GM23338 (cell line): ENCODE measurements around the gene LPP. TPM values are rescaled to one million over a fixed set of nuclear protein-coding genes. Genes with fewer than 3 reads are reported as not detected.

Source experiments
- ATAC-seq: fragments of 200-7000 bp; cut with Tn5 transposase; 3 replicates; pipeline ENCODE4 v1.9.1; 2020
- DNase-seq: peaks from one replicate; pipeline ENCODE4 v3.0.0-alpha.2; 2015; ENCODE audit warnings: low spot score
- H2AFZ ChIP-seq: fragments of 200-600 bp; sonication (generic); 2 replicates; pipeline ENCODE4 v1.8.0; 2016; ENCODE audit warnings: antibody characterized with exemption, mild to moderate bottlenecking, moderate library complexity
- H3F3A ChIP-seq: fragments of 200-600 bp; sonication (generic); replicated peaks from 2 replicates; pipeline ENCODE4 v1.8.0; 2017; ENCODE audit warnings: antibody characterized with exemption, mixed run types, low read depth
- H3K27ac ChIP-seq: fragments of 200-600 bp; sonication (generic); 2 replicates; pipeline ENCODE4 v1.6.1; 2016; ENCODE audit warnings: low read depth
- H3K27me3 ChIP-seq: fragments of 200-600 bp; sonication (generic); 2 replicates; pipeline ENCODE4 v1.8.0; 2016; ENCODE audit warnings: mild to moderate bottlenecking, mixed run types, moderate library complexity; ENCODE audit not compliant: insufficient read depth
- H3K36me3 ChIP-seq: fragments of 200-600 bp; sonication (generic); 2 replicates; pipeline ENCODE4 v1.8.0; 2016; ENCODE audit warnings: mild to moderate bottlenecking; ENCODE audit not compliant: insufficient read depth
- H3K4me1 ChIP-seq: fragments of 200-600 bp; sonication (generic); 2 replicates; pipeline ENCODE4 v1.8.0; 2016; ENCODE audit warnings: mild to moderate bottlenecking, moderate library complexity; ENCODE audit not compliant: insufficient read depth
- H3K4me2 ChIP-seq: fragments of 200-600 bp; sonication (generic); 2 replicates; pipeline ENCODE4 v1.7.1; 2017; ENCODE audit warnings: mixed run types
- H3K4me3 ChIP-seq: fragments of 200-600 bp; sonication (generic); 2 replicates; pipeline ENCODE4 v1.6.1; 2016; ENCODE audit warnings: mixed run types
- H3K79me2 ChIP-seq: fragments of 200-600 bp; sonication (generic); replicated peaks from 2 replicates; pipeline ENCODE4 v1.8.0; 2017; ENCODE audit warnings: mild to moderate bottlenecking; ENCODE audit not compliant: insufficient read depth
- H3K9me2 ChIP-seq: fragments of 200-600 bp; sonication (generic); 2 replicates; pipeline ENCODE4 v1.8.0; 2017; ENCODE audit not compliant: insufficient read depth
- H4K20me1 ChIP-seq: fragments of 200-600 bp; sonication (generic); replicated peaks from 2 replicates; pipeline ENCODE4 v1.8.0; 2017; ENCODE audit warnings: mild to moderate bottlenecking; ENCODE audit not compliant: insufficient read depth
- H3K27ac Mint-ChIP-seq: 2 replicates; pipeline ENCODE4 v1.8.0; 2020; ENCODE audit warnings: inconsistent platforms, mild to moderate bottlenecking, moderate library complexity, mixed read lengths
- H3K27me3 Mint-ChIP-seq: 3 replicates; pipeline ENCODE4 v1.8.0; 2022; ENCODE audit warnings: low read depth, mild to moderate bottlenecking, moderate library complexity, mixed read lengths, inconsistent platforms; ENCODE audit not compliant: insufficient read depth, poor library complexity
- H3K36me3 Mint-ChIP-seq: 3 replicates; pipeline ENCODE4 v1.8.0; 2021; ENCODE audit warnings: low read depth, mild to moderate bottlenecking, inconsistent platforms, moderate library complexity, mixed read lengths
- H3K4me1 Mint-ChIP-seq: 3 replicates; pipeline ENCODE4 v1.8.0; 2020; ENCODE audit warnings: mild to moderate bottlenecking, inconsistent platforms, mixed read lengths
- H3K4me3 Mint-ChIP-seq: 3 replicates; pipeline ENCODE4 v1.8.0; 2021; ENCODE audit warnings: moderate library complexity, mild to moderate bottlenecking, inconsistent platforms, mixed read lengths
- H3K9me3 Mint-ChIP-seq: 3 replicates; pipeline ENCODE4 v1.8.0; 2020; ENCODE audit warnings: moderate library complexity, mild to moderate bottlenecking, inconsistent platforms, mixed read lengths
- CREB1 ChIP-seq: fragments of 250-450 bp; sonication (Bioruptor Pico); IDR thresholded peaks from 2 replicates; pipeline ENCODE4 v1.5.0; 2020; ENCODE audit warnings: low read depth, mild to moderate bottlenecking, moderate library complexity
- CTCF ChIP-seq, 2 experiments: fragments of 200-600 bp in 1 of 2; sonication (generic) in 1 of 2; conservative IDR thresholded peaks; 2 replicates each; pipeline versions ENCODE4 v1.5.1 to v1.6.1; 2016 to 2017; ENCODE audit warnings: antibody characterized with exemption in 2 of 2, low read depth in 2 of 2, mild to moderate bottlenecking in 2 of 2, moderate library complexity in 1 of 2
- polyA plus RNA-seq: library from polyadenylated mRNA; unstranded; fragments of >200 nt; fragmentation: Nextera tagmentation; extraction: Ambion mirVana; gene quantifications from 2 replicates; pipeline ENCODE4 v1.2.1, GENCODE V29; 2016
- total RNA-seq: library from RNA; depleted of rRNA; stranded (reverse); fragments of >200 nt; shearing (Covaris generic); gene quantifications from 2 replicates; pipeline ENCODE4 v1.2.3, GENCODE V29; 2014
- TF ChIP-seq, protein P1 (sequence below): fragments of 250-450 bp; sonication (Bioruptor Pico); IDR thresholded peaks from 2 replicates; pipeline ENCODE4 v1.5.0; 2020; ENCODE audit warnings: mild to moderate bottlenecking, moderate library complexity
- TF ChIP-seq, protein P2 (sequence below): IDR thresholded peaks from 2 replicates; pipeline ENCODE4 v1.6.1; 2016; ENCODE audit warnings: antibody characterized with exemption

LPP gene
- total and polyA plus RNA-seq, 2 experiments from 2014 or later, result 23.0 to 35.2 TPM

- TF ChIP-seq, protein P1, sequence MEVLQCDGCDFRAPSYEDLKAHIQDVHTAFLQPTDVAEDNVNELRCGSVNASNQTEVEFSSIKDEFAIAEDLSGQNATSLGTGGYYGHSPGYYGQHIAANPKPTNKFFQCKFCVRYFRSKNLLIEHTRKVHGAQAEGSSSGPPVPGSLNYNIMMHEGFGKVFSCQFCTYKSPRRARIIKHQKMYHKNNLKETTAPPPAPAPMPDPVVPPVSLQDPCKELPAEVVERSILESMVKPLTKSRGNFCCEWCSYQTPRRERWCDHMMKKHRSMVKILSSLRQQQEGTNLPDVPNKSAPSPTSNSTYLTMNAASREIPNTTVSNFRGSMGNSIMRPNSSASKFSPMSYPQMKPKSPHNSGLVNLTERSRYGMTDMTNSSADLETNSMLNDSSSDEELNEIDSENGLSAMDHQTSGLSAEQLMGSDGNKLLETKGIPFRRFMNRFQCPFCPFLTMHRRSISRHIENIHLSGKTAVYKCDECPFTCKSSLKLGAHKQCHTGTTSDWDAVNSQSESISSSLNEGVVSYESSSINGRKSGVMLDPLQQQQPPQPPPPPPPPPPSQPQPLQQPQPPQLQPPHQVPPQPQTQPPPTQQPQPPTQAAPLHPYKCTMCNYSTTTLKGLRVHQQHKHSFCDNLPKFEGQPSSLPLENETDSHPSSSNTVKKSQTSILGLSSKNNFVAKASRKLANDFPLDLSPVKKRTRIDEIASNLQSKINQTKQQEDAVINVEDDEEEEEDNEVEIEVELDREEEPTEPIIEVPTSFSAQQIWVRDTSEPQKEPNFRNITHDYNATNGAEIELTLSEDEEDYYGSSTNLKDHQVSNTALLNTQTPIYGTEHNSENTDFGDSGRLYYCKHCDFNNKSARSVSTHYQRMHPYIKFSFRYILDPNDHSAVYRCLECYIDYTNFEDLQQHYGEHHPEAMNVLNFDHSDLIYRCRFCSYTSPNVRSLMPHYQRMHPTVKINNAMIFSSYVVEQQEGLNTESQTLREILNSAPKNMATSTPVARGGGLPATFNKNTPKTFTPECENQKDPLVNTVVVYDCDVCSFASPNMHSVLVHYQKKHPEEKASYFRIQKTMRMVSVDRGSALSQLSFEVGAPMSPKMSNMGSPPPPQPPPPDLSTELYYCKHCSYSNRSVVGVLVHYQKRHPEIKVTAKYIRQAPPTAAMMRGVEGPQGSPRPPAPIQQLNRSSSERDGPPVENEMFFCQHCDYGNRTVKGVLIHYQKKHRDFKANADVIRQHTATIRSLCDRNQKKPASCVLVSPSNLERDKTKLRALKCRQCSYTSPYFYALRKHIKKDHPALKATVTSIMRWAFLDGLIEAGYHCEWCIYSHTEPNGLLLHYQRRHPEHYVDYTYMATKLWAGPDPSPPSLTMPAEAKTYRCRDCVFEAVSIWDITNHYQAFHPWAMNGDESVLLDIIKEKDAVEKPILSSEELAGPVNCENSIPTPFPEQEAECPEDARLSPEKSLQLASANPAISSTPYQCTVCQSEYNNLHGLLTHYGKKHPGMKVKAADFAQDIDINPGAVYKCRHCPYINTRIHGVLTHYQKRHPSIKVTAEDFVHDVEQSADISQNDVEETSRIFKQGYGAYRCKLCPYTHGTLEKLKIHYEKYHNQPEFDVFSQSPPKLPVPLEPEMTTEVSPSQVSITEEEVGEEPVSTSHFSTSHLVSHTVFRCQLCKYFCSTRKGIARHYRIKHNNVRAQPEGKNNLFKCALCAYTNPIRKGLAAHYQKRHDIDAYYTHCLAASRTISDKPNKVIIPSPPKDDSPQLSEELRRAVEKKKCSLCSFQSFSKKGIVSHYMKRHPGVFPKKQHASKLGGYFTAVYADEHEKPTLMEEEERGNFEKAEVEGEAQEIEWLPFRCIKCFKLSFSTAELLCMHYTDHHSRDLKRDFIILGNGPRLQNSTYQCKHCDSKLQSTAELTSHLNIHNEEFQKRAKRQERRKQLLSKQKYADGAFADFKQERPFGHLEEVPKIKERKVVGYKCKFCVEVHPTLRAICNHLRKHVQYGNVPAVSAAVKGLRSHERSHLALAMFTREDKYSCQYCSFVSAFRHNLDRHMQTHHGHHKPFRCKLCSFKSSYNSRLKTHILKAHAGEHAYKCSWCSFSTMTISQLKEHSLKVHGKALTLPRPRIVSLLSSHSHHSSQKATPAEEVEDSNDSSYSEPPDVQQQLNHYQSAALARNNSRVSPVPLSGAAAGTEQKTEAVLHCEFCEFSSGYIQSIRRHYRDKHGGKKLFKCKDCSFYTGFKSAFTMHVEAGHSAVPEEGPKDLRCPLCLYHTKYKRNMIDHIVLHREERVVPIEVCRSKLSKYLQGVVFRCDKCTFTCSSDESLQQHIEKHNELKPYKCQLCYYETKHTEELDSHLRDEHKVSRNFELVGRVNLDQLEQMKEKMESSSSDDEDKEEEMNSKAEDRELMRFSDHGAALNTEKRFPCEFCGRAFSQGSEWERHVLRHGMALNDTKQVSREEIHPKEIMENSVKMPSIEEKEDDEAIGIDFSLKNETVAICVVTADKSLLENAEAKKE (CRISPR knock-in tag), result no peak
Observed at GRCh38 chr3:188780193-188781147, 626.5 kb downstream of the LPP start (continued).

DNA sequence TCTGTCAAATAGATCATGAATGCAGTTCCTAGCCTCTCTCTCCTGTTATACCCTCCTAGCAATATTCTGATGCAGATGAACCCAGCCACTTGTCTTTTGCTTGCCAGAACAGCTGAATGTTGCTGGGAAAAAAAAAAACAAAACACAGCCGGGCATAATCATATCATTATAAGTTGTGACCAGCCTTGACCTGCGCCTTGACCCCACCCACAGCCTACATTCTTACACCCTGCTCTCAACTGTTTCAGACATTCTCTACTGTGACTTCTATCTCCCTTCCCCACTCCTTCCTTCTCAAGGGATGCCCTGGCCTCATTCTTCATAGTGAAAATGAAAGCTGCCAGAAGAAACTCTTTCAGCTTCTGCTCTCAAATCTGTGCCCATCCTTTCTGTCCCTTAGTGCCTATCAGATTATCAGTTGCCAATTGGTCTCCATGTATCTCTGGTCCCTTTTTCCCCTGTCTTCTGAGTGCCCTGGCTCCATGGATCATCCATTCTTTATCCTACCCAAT is 628.7 kb downstream of the LPP start:
- Histone ChIP-seq H3K4me2 (no peak overlapping the region), H3K27me3 (no peaks in the 10 kb centered on the region), H3K4me1 (peaks cover 8% of the 10 kb centered on the region; the same call in 1 of the 2 replicates), H3K79me2 (no peaks in the 10 kb centered on the region), H3K27ac (no peak overlapping the region), H3F3A (no peaks in the 10 kb centered on the region), H2AFZ (no peak overlapping the region), H3K36me3 (no peaks in the 10 kb centered on the region), H3K9me2 (no peaks in the 10 kb centered on the region; the same call in 1 of the 2 replicates), H3K4me3 (no peak overlapping the region), H4K20me1 (no peaks in the 10 kb centered on the region)
- H3K9me3 Mint-ChIP-seq, result no peaks in the 10 kb centered on the region
- ATAC-seq (no peak), DNase-seq (no peak)
- H3K27ac Mint-ChIP-seq, result no peak overlapping the region
- peaks cover 5% of the 10 kb centered on the region; the same call in 2 of the 3 replicates for H3K4me1 Mint-ChIP-seq
- H3K27me3 Mint-ChIP-seq, result no peaks in the 10 kb centered on the region
- H3K4me3 Mint-ChIP-seq, result no peak overlapping the region
- H3K36me3 Mint-ChIP-seq, result no peaks in the 10 kb centered on the region
- TF ChIP-seq, protein P2, sequence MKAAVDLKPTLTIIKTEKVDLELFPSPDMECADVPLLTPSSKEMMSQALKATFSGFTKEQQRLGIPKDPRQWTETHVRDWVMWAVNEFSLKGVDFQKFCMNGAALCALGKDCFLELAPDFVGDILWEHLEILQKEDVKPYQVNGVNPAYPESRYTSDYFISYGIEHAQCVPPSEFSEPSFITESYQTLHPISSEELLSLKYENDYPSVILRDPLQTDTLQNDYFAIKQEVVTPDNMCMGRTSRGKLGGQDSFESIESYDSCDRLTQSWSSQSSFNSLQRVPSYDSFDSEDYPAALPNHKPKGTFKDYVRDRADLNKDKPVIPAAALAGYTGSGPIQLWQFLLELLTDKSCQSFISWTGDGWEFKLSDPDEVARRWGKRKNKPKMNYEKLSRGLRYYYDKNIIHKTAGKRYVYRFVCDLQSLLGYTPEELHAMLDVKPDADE, result no peak
- TF ChIP-seq CTCF (conservative IDR thresholded peaks at IDR 0.05; ENCODE audit: low read depth in 2 of 2) (no peak), CREB1 (CRISPR knock-in tag) (no peak)
